ENCODE results near the gene TTLL12.

- no peak for TF ChIP-seq CTCF (IDR thresholded peaks at IDR 0.05; ENCODE audit: low read depth, low read length, poor library complexity, severe bottlenecking)
- no peak for TF ChIP-seq EZH2phosphoT487 (IDR thresholded peaks at IDR 0.05; ENCODE audit: borderline replicate concordance, low read length)
These were observed 23.9 kb upstream of the TTLL12 start for GRCh38 chr22:43210631-43211515.
